HG03571 (cell line): ENCODE results near the gene VAT1L.

ENCODE experiments used
- ATAC-seq: cut with Tn5 transposase; IDR thresholded peaks from one replicate; pipeline ENCODE4 v1.9.1; 2021; ENCODE audit not compliant: unreplicated experiment

The VAT1L gene

DNA sequence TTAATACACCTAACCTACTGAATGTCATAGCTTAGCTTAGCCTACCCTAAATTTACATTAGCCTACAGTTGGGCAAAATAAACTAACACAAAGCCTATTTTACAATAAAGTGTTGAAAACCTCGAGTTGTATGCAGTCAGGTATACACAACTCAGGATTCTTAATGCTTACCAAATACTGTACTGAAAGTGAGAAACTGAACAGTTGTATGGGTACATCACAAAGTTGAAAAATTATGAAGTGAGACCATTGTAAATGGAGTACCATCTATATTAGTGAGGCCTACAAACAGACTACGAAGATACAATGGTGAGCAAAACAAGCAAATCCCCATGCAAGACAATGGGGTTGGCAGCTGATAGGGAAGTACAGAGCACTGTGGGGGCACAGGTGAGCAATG lies 79.7 kb downstream of the VAT1L start:
- no peak for ATAC-seq

DNA sequence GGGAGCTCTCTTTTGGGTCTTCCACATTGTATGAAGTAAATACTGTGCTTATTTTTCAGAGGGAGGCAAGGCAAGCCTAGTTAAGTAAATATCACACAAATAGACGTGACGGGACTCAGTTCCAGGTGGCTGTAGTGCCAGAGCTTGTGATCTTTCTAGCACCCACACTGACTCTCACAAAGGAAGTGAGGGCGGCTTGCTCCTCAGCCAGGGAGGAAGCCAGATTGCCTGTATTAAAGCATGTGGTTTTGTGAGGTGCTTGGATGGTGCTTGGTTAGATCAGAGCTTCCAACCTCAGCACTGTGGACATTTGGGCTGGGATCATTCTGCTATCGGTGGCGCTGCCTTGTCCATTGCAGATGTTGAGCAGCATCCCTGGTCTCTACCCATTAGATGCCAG lies 80.1 kb downstream of the VAT1L start:
- ATAC-seq, result peak; percentile 83

DNA sequence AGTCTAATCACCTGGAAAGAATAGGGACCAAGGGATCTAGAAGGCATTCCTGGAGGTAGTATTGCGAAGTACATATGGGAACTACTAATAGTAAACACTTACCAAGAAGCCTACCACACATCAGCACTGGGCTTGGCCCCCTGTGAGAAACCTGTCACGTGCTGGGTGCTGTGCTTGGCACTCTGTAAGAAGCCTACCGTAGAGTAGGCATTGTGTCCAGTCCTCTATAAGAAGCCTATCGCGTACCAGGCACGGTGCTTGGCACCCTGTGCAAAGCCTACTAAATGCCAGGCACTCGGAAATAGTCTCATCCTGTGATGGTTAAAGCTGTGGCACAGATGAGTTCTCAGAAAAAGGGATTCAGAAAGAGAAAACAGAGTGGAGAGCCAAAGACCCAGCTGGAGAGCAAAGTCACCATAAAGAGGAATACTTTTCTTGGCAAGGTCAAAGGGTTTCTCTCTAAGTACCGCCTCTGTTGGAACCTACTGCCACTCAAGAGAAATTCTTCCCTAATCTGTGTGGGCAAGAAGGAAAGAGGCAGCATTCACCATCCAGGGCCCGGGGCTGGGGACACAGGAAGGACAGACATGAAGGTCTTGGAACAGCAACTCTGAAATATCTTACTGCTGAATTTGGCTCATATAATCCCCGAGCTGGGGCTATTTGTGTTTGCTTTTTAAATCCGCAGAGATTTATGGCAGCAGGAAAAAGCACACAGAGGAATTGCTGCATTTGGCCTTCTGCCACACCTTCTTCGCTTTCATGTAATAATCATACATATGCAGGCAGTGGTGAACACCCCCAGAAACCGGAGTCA lies 81.8 kb downstream of the VAT1L start:
- ATAC-seq, result no peak

DNA sequence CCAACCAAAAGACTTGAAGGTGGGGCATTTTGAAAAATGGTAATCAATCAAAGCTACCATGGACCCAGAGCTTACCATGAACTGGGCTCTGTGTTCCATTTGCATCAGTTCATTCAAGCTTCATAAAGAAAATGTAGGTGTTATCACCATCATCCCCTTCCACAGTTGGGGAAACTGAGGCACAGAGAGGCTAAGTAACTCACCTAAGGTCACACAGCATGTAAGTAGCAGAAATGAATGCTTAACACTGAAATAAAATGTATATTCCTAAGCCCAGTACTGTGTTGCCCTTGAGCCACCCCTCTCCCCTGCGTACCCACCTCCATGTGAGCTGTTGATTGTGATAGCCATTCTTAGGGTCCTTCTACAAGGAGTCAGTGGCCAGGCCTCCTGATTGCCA lies 83.6 kb downstream of the VAT1L start:
- no peak for ATAC-seq

DNA sequence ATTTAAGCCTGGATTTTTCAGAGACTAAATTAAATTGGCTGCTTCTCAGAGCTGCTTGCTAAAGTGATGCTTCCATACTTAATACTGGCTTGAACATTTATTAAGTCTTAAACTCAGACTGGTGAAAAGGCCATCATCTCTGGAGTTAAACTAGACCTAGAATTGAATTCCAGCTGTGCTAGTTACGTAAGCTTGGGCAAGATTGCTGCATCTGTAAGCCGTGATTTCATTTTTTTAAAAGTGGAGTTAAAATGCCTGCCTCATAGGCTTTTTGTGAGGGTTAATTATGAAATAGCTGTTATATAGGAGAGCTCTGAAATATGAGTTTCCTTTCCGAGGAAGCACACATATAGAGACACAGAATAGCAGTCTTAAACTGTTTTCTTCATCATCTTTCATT lies 84.7 kb downstream of the VAT1L start:
- ATAC-seq, result no peak

DNA sequence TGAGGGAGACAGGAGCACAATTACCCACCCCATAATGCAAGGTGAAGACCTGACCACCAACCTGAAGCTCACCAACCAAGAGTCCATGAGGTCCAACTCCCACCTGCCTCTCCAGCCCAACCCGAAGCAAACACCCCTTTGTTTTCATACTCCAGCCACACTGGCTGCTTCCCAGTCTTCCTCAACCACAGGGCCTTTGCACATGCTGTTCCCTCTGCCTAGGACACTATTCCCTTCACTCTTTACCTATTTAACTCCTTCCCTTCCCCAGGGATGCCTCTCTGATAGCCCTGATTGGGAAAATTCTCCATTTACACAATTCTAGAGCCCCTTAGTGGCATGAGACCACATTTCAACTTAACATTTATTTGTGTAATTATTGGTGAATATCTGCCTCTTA lies 86.0 kb downstream of the VAT1L start:
- ATAC-seq, result no peak

DNA sequence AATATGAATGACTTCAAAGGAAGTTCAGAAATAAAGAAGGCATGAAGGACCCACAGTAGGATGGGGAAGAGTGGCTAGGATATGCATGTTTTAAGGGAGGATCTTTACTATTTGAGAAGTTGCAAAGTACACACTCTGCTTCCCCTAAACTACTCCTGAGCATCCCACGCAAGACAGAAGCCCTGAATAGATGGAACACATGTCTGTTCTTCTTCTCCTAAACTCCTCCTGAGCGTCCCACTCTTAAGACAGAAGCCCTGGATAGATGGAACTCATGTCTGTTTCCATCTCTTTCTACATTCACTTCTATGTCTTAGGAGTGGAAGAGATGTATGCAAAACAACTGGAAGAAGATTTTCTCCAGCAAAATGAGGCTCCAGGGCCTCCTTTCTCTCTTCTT lies 88.4 kb downstream of the VAT1L start:
- ATAC-seq, result no peak

DNA sequence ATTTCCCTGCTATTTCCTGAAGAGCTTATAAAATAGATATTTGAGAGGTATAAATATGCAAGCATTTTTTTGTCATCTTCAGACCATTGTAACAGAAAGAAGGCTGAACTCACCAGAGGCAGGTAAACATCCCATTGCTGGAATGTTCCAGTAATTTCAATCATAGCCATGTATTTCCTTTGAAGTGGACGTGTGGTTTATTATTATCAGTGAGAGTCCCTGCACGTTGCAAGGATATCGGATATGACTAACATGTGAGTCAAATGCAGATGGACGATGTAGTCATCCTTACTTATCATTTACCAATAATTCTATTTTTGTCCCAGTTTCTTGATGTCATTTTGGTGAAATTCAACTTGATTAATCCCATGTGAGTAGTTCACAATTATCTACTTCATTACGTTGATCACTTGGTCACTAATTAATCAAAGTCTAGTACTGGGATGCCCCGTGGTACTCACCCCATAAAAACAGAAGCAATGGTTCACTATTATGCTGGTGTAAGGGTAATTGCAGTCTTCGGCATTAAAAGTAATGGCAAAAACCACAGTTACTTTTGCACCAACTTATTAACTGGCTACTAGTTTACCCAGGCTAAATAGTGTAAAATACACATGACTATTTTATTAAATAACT lies 89.5 kb downstream of the VAT1L start:
- no peak for ATAC-seq

DNA sequence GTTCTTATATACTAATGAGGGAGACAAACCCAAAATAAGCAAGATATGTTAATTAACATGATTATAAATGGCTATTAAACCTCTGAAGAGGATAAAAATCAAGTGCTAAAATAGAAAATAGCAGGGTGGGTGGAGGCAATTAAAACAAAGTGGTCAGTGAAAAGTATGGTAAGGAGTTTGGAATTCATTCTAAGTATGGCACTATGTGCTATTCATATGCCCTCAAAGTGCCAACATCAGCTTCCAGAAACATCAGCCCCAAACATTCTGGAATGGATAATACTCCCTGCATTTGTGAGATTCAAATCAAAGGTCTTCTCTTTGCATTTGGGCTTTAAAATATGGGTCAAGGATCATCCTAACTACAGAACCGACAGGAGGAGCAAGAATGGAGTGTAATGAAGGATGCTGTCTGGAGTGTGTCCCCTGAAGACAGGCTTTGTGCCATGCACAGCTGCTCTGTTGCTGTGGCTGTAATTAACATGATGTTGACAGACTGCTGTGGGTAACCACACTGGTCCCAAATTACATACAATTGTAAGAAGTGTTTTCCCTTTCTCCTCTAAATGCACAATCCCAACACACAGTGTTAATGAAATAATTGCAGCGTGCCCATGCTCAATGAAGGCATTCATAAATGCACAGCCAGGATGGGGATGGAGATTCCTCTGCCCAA lies 93.1 kb downstream of the VAT1L start:
- ATAC-seq, result no peak

DNA sequence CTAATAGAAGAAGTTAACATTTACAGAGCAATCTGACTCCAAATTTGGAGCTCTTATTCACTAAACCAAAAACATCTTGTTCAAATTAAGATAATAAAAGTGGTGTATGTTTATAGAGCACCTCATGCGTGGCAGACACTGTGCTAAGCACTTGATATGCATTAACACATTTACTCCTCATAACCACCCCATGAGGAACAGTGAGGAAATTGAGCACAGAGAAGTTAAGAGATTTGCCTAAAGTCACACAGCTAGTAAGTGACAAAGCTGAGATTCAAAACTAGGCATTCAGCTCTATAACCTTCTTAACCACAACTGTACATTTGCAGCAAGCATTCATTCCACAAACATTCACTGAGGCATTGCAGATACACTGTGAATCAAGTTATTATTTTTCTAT lies 94.0 kb downstream of the VAT1L start:
- no peak for ATAC-seq

DNA sequence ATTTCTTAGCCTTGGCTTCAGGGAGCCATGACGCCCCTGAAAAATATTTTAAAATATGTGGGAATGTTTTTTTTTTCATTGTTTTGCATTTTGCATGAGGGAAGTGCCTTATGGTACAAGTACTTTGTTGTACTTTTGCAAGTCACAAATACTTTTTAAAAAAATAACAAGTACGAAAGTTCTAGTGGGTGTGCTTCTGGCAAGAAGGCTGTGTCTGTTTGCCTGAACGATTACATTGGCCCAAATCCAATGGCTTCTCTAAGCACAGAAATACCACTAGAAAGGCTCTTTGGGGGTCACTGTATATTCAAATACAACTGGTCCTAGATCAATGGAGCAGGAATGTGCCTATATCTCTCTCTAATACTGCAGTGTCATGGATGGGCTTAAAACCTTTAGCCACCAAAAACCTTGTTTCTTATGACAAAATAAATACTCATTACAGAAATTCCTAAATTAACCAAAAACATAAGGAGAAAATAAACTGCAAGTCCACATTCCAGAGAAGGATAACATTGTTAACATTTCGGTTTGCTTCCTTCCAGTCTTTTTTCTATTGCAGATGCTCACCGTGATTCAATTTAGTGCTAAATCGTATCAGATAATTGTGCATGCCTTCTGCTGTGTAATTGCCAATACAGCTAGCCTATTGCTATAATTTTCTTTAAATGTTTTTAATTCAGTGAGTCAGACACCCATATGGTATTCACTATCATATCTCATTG lies 97.4 kb downstream of the VAT1L start:
- ATAC-seq, result no peak

DNA sequence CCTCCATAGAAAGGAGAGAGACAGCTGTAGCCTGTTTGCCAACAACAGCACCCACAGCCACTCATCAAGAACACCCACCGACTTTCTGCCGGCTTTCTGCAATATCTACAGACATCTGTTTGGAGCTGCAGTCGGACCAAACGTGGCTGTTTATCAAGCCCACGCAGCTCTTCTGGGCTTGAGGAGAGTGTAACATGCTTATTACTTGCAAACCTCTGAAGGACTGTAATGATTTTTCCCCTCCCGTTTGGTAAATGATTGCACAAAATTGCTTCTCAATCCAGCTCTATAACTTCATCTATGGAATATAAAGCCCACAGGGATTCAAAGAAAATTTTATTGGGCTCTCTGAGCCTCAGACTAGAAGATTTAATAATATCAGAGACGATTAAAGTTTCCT lies 100.5 kb downstream of the VAT1L start:
- ATAC-seq, result no peak

DNA sequence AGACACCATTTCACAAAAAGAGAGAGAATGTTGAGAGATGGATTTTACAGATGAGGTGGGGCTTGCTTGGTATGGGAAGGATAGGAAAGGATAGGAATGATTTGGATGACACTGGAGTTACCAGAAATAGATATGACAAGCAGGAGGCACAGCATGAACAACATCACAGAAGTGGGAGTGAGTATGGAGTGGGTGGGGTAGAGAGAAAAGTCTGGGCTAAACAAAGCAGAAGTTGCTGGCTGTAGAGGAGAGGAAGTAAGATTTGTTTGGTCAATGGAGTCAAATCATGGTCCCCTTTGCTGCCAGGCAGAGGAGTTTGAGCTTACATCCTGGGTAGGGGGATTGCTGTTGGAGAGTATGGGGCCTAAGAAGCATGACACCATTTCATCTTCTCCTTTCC lies 101.7 kb downstream of the VAT1L start:
- no peak for ATAC-seq

DNA sequence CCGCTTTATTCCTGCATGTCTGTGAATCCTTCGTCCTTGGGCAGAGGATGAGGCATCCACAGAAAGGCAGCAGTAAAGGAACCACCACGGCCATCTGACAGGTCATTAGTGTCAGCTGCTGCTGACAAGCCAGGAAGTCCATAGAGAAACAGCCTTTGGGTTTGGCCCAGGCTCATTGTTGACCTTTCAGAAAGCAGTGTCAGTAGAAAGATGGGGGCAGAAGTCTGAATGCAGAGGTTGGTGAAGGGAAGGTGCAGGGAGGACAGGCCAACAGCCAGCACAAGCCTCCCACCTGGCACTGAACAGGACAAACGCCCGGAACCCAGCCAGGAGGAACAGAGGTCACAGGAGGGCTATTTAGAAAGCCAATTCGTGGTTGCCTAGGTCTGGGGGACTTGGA lies 105.8 kb downstream of the VAT1L start:
- no peak for ATAC-seq

DNA sequence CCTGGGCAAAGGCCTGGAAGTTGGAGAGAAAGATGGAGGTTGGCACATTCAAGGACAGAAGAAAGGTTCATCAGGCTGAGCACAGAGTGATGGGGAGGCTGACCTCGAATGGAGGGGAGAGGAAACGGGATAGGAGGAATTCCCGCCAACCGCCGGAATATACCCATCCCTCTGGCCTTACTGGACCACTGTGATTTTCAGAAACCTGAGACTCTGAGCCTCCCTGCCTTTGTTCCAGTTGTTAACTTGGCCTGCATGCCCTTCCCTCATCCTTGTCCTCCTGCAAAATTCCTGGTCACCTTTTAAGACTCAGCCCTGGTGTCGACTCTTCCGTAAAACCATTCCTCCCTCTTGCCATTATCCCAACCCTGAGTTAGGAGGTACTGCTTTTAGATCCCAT lies 107.6 kb downstream of the VAT1L start:
- ATAC-seq, result no peak

DNA sequence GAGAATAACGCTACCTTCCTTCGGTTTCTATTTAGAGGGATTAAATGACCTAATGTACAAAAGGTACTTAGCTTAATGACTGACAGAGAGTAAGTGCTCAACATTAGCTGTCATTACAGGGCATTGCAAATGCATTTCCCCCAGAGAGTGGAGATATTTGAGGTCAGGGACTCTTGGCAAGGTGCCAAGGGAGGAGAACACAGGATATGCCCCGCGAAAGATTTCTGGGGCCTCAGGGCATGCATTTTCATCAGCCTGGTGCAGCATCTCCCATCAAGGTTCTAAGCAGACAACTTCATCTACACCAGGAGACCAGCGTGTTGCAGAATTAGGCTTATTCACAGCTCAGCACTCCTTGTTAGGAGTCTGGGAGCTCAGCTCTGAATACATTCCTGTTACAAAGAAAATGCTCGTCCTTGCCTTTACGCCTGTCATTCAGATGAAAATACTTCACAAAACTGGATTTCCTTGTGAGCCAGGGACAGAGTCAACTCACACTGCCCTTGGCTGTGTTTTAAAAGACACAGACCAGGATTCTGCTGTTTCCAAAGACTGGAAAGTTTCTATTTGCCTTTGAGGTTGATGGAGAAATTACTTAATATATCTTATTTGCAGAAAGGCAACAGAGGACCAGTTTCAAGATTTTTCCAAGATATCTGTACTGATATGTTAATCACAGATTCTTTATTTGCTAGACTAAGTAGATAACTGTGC lies 108.2 kb downstream of the VAT1L start:
- no peak for ATAC-seq

DNA sequence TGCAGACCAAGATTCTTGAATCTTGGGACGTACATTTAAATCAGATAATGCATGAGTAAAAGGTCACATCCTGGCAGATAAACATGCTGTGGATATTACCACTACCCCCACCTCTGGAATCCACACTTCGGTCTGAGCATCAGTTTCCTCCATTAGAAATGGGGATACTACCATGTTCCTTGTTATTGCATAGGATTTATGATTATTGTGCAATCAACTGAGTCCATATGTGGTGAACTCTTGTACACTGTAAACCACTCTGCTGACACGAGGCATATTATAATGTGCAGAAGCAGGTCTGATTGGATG lies 108.7 kb downstream of the VAT1L start:
- ATAC-seq, result no peak

DNA sequence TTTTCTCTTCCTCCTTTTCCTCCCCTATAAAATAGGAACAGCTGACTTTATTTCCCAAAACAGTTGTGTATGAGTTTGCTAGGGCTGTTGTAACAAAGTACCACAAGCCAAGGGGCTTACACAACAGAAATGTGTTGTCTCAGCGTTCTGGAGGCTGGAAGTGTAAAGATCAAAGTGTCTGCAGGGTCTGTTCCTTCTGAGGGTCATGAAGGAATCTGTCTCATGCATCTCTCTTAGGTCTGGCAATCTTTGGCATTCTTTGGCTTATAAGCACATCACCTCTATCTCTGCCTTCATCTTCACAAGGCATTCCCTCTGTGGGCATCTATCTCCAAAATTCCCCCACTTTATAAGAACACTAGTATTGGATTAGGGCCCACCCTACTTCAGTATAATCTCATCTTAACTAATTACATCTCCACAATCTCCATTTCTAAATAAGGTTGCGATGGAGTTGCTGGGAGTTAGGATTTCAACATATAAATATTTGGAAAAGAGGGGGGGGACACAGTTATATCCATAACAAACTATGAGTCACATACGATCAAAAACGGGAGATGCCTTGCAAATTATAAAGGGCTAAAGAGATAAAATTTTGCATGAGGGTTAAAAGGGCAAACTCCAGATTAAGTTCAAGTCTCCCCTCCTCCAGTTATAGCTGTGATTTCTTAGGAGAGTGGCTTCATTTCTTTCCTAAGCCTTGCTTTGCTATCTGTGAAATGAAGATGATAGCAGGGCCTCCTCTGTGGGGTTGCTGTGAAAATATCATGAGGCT lies 109.7 kb downstream of the VAT1L start:
- ATAC-seq, result no peak

DNA sequence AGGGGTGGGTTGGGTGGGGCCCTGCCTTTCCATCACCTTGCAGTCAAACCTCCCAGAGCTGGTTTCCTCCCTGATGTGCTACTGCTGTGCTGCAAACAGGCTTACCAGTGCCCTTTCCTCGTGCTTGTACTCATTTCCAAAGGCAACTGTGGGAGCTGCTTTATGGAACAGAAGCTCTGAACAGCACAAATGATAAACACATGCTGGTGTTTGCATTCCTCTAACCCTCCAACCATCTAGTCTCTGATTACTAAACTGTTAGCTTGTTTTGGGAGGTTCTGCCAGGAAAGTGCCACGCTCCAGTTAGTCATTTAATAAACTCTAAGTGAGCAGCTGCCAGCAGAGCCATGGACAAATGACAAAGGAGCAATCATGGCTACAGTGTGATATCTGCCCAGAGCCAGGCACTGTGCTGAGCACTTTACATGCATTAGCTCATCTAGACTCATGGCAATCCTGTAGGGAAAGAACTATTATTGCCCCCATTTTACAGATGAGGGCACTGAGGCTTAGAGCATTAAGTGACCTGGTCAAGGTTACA lies 110.4 kb downstream of the VAT1L start:
- no peak for ATAC-seq

DNA sequence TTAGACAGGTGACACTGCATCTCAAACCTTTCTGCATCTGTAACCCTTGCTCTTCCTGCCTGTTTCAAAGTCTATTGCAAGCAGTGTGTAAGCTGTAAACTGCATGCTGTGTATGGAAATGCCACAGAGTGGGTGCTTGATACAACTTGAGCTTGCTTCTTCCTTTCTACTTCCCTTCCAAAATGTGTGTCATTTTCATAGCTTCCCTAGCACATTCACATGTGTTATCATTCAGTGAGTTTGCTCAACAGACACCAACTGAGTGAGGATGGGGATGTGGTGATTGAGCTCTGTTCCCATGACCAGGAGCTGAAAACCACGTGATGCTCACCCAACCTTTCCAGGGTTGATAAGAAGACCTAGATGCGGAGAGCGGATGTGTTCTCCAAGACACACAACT lies 111.1 kb downstream of the VAT1L start:
- no peak for ATAC-seq
